ENCODE measurements around the gene ASB4.

Gene ASB4

GRCh38 chr7:95560674-95561073 lies 74.9 kb downstream of the ASB4 start:
- no peak for DNase-seq

- no peak for DNase-seq
These were observed 84.0 kb downstream of the ASB4 start for GRCh38 chr7:95569720-95570119.

- DNase-seq, result no peak
These were observed 91.4 kb downstream of the ASB4 start for GRCh38 chr7:95577137-95577536.

- DNase-seq, result no peak
These were observed 92.6 kb downstream of the ASB4 start for GRCh38 chr7:95578299-95578855.

GRCh38 chr7:95579318-95579717 lies 93.6 kb downstream of the ASB4 start:
- DNase-seq, result no peak

GRCh38 chr7:95581467-95581866 lies 95.7 kb downstream of the ASB4 start:
- no peak for DNase-seq

- DNase-seq, result no peak
These were observed 97.0 kb downstream of the ASB4 start for GRCh38 chr7:95582578-95583293.

- no peak for DNase-seq
These were observed 98.3 kb downstream of the ASB4 start for GRCh38 chr7:95583834-95584621.

- no peak for DNase-seq
These were observed 99.2 kb downstream of the ASB4 start for GRCh38 chr7:95584769-95585425.

GRCh38 chr7:95585426-95585789 lies 99.7 kb downstream of the ASB4 start:
- DNase-seq, result no peak

- no peak for DNase-seq
These were observed 101.2 kb downstream of the ASB4 start for GRCh38 chr7:95586951-95587301.

GRCh38 chr7:95589031-95589430 lies 103.3 kb downstream of the ASB4 start:
- DNase-seq, result no peak

- no peak for DNase-seq
These were observed 104.0 kb downstream of the ASB4 start for GRCh38 chr7:95589766-95590165.
